GM12878 (cell line): ENCODE results near the gene GSTP1. TPM values are rescaled to one million over a fixed set of nuclear protein-coding genes. Genes with fewer than 3 reads are reported as not detected.

Experiments
- ATAC-seq: fragments of 200-7000 bp; cut with Tn5 transposase; 3 replicates; pipeline ENCODE4 v1.9.1; 2020; ENCODE audit warnings: mild to moderate bottlenecking, moderate library complexity
- BruUV-seq: library from RNA; stranded (reverse); fragments of 400-500 nt; replicated peaks from 2 replicates; lab custom pipeline; 2021; lab: Mats Ljungman, UMichigan
- CTCF ChIA-PET: fragments of 300-600 bp; sonication (Branson Sonifier 250); formaldehyde crosslinking; extraction: SDS; loops from one replicate; lab custom pipeline; 2021; ENCODE audit warnings: inconsistent platforms; lab: Yijun Ruan, JAX
- POLR2A ChIA-PET: fragments of 350-600 bp; formaldehyde crosslinking; extraction: SDS; loops from one replicate; lab custom pipeline; 2021; ENCODE audit warnings: inconsistent platforms; lab: Charles Lee
- RAD21 ChIA-PET: fragments of 300-600 bp; sonication (Branson Sonifier 250); formaldehyde crosslinking; loops from one replicate; lab custom pipeline; 2023; ENCODE audit warnings: antibody characterized with exemption; ENCODE audit not compliant: unreplicated experiment; lab: Charles Lee
- SMC1A ChIA-PET: fragments of 300-600 bp; sonication (Branson Sonifier 250); formaldehyde crosslinking; loops from one replicate; lab custom pipeline; 2023; ENCODE audit not compliant: unreplicated experiment, uncharacterized antibody; lab: Charles Lee
- DNase-seq: peaks from one replicate; pipeline ENCODE4 v3.0.0-alpha.2; 2011; ENCODE audit warnings: low read depth, low spot score
- FAIRE-seq: peaks from 3 replicates; lab custom pipeline; 2011; peaks lifted over from hg19 to GRCh38; lab: Jason Lieb, UNC
- H2AFZ ChIP-seq: 2 replicates; pipeline ENCODE4 v1.6.0; 2011; ENCODE audit warnings: low read depth, low read length, control low read depth; ENCODE audit not compliant: control insufficient read depth
- H3K27ac ChIP-seq: 2 replicates; pipeline ENCODE4 v1.5.1; 2011; ENCODE audit warnings: control low read depth; ENCODE audit not compliant: control insufficient read depth, insufficient read depth
- H3K27me3 ChIP-seq, 2 experiments: replicated peaks in 1 of 2; 2 replicates each; pipeline versions ENCODE4 v1.6.0 to v1.6.1; 2011; ENCODE audit warnings: low read length in 1 of 2; ENCODE audit not compliant: control insufficient read depth in 2 of 2, insufficient read depth in 2 of 2
- H3K36me3 ChIP-seq, 2 experiments: 2 replicates each; pipeline ENCODE4 v1.5.1; 2011; ENCODE audit warnings: low read length in 1 of 2; ENCODE audit not compliant: control insufficient read depth in 2 of 2, insufficient read depth in 2 of 2
- H3K4me1 ChIP-seq: 2 replicates; pipeline ENCODE4 v1.6.1; 2011; ENCODE audit warnings: mild to moderate bottlenecking, low read length, moderate library complexity, mixed read lengths; ENCODE audit not compliant: control insufficient read depth, insufficient read depth
- H3K4me2 ChIP-seq: 2 replicates; pipeline ENCODE4 v1.6.0; 2011; ENCODE audit warnings: control low read depth; ENCODE audit not compliant: control insufficient read depth, insufficient read depth
- H3K4me3 ChIP-seq: fragments of 200-600 bp; sonication (generic); 2 replicates; pipeline ENCODE4 v1.5.1; 2016
- H3K79me2 ChIP-seq: 2 replicates; pipeline ENCODE4 v1.6.0; 2011; ENCODE audit warnings: low read length; ENCODE audit not compliant: control insufficient read depth, insufficient read depth
- H3K9ac ChIP-seq: 2 replicates; pipeline ENCODE4 v1.8.0; 2011; ENCODE audit warnings: low read length, control low read depth, mixed read lengths; ENCODE audit not compliant: control insufficient read depth, insufficient read depth
- H3K9me3 ChIP-seq: replicated peaks from 3 replicates; pipeline ENCODE4 v1.5.1; 2011; ENCODE audit warnings: mild to moderate bottlenecking, low read length; ENCODE audit not compliant: control insufficient read depth, insufficient read depth
- H4K20me1 ChIP-seq: 2 replicates; pipeline ENCODE4 v1.6.0; 2011; ENCODE audit not compliant: control insufficient read depth, insufficient read depth
- CHD2 ChIP-seq: IDR thresholded peaks from 2 replicates; pipeline ENCODE4 v1.6.1; 2011; ENCODE audit warnings: low read depth, low read length, improper control_type of control experiment, borderline replicate concordance
- ETV6 ChIP-seq, 2 experiments: fragments of 450-650 bp in 1 of 2; IDR thresholded peaks in 1 of 2; conservative IDR thresholded peaks in 1 of 2; 2 replicates each; pipeline ENCODE4 v1.6.1; 2014; ENCODE audit warnings: antibody characterized with exemption in 1 of 2, borderline replicate concordance in 1 of 2, low read depth in 1 of 2, mild to moderate bottlenecking in 1 of 2, moderate library complexity in 1 of 2
- FOS ChIP-seq: IDR thresholded peaks from 3 replicates; pipeline ENCODE4 v1.6.1; 2011; ENCODE audit warnings: borderline replicate concordance; ENCODE audit not compliant: insufficient read length; ENCODE audit errors: extremely low read depth
- MEF2A ChIP-seq: IDR thresholded peaks from 2 replicates; pipeline ENCODE4 v1.6.1; 2011; ENCODE audit warnings: low read depth, mild to moderate bottlenecking, low read length, moderate library complexity; ENCODE audit not compliant: insufficient read depth
- NR2C2 ChIP-seq: IDR thresholded peaks from 2 replicates; pipeline ENCODE4 v1.6.1; 2011; ENCODE audit warnings: borderline replicate concordance, low read depth; ENCODE audit not compliant: control insufficient read depth, insufficient read length
- PBX3 ChIP-seq: IDR thresholded peaks from 2 replicates; pipeline ENCODE4 v1.6.1; 2011; ENCODE audit warnings: mild to moderate bottlenecking, low read depth, low read length, moderate library complexity; ENCODE audit not compliant: insufficient replicate concordance
- SMAD1 ChIP-seq: fragments of 450-650 bp; IDR thresholded peaks from 2 replicates; pipeline ENCODE4 v1.6.1; 2018; ENCODE audit warnings: mild to moderate bottlenecking, low read depth; ENCODE audit not compliant: partially characterized antibody
- SPI1 ChIP-seq: IDR thresholded peaks from 2 replicates; pipeline ENCODE4 v1.6.1; 2011; ENCODE audit warnings: low read depth, mild to moderate bottlenecking, low read length, moderate library complexity, borderline replicate concordance; ENCODE audit not compliant: insufficient read depth
- TARDBP ChIP-seq: IDR thresholded peaks from 2 replicates; pipeline ENCODE4 v1.6.1; 2016; ENCODE audit warnings: borderline replicate concordance
- ZBED1 ChIP-seq: IDR thresholded peaks from 2 replicates; pipeline ENCODE4 v1.6.1; 2016; ENCODE audit warnings: borderline replicate concordance
- WGBS: methylation state at CpG from one replicate; pipeline ENCODE4 v1.1.6; 2016; ENCODE audit warnings: low lambda C conversion rate; ENCODE audit not compliant: insufficient replicate concordance, insufficient coverage; ENCODE audit errors: missing lambda C conversion rate; 5-methylcytosine and 5-hydroxymethylcytosine counted together
- in situ Hi-C: fragments of 300-500 bp; cut with MboI; formaldehyde crosslinking; loops from 9 replicates; pipeline ENCODE4 v1.14.3; 2018; ENCODE audit warnings: mixed read lengths
- intact Hi-C: fragments of 100-400 bp; cut with micrococcal nuclease; formaldehyde crosslinking; loops from one replicate; pipeline ENCODE4 v1.14.2; 2022; ENCODE audit not compliant: unreplicated experiment
- polyA plus RNA-seq, 11 experiments: library from polyadenylated mRNA; depleted of rRNA in 4 of 11; unstranded in 6 of 11; stranded (reverse) in 5 of 11; fragments of >200 nt; fragmentation: Nextera tagmentation in 4 of 11; fragmentation: Illumina TruSeq in 1 of 11; extraction: Ambion mirVana in 4 of 11; extraction: Trizol in 1 of 11; gene quantifications; 1 replicate in 1 of 11; 2 replicates in 10 of 11; pipeline versions ENCODE4 v1.2.1 to v1.2.3, GENCODE V29; 2011 to 2016; ENCODE audit warnings: inconsistent platforms in 2 of 11, missing spikeins in 2 of 11, low read depth in 1 of 11
- total RNA-seq, 4 experiments: library from RNA; depleted of rRNA in 3 of 4; stranded (reverse); fragments of >200 nt in 3 of 4; fragmentation: Illumina TruSeq in 1 of 4; extraction: Trizol in 1 of 4; gene quantifications; 2 replicates each; pipeline versions ENCODE4 v1.2.1 to v1.2.3, GENCODE V29; 2013 to 2021

GSTP1 gene
- total and polyA plus RNA-seq, 10 of the 15 experiments (the other 5 are each of a cell fraction or from before 2014, with no cell fraction given): 469 to 1,788 (median 955) TPM

- ChIA-PET CTCF (interaction anchor here (0.7 to 3.6 kb wide), 13 partner anchors 9 to 214 kb away, joined by 3 to 26 read pairs (median 6); partner anchors contain the start of genes NUDT8 and TBX10), SMC1A (interaction anchor here (1.6 to 3.8 kb wide), 2 partner anchors 38 to 81 kb away, joined by 3 to 21 read pairs; no protein-coding TSS in a partner anchor), POLR2A (interaction anchor here (0.9 kb wide), 1 partner anchor 92 kb away, joined by 3 read pairs; no protein-coding TSS in a partner anchor), RAD21 (interaction anchor here (2.4 to 3.0 kb wide), 2 partner anchors 51 to 82 kb away, joined by 10 to 25 read pairs; partner anchors contain the start of gene NUDT8)
- H3K4me3 ChIP-seq: no peak overlapping the region
- no peaks in the 10 kb centered on the region for H3K9me3 ChIP-seq
- in situ Hi-C loops (no loop called here), intact Hi-C loops (loop anchor here (5.0 kb wide), 1 partner anchor 71 kb away; the partner anchor contains the start of genes CDK2AP2 and PITPNM1)
- no peaks in the 10 kb centered on the region for H4K20me1 ChIP-seq
- no peak for DNase-seq
- no peak for ATAC-seq
- H3K27me3 ChIP-seq: peaks cover 0 to 1% of the 10 kb centered on the region in 2 experiments; a peak in 2 of 4 replicates
- peaks cover 19% of the 10 kb centered on the region for H3K4me1 ChIP-seq
- H2AFZ ChIP-seq: no peak overlapping the region
- H3K27ac ChIP-seq: no peak overlapping the region
- no peak overlapping the region for H3K4me2 ChIP-seq
- TF ChIP-seq CHD2: no peak
- TF ChIP-seq MEF2A: no peak
- no peak for TF ChIP-seq SMAD1
- TF ChIP-seq ZBED1: no peak
- TF ChIP-seq PBX3: no peak
- TF ChIP-seq FOS: no peak
- no peak for TF ChIP-seq ETV6 (conservative IDR thresholded peaks at IDR 0.05 in 1 of 2, IDR thresholded peaks at IDR 0.05 in 1 of 2; ENCODE audit: borderline replicate concordance in 1 of 2, low read depth in 1 of 2)
- TF ChIP-seq NR2C2: no peak
- TF ChIP-seq SPI1: no peak
- no peak for TF ChIP-seq TARDBP
- FAIRE-seq: no peak
- peaks cover 4% of the 10 kb centered on the region for H3K79me2 ChIP-seq
- H3K9ac ChIP-seq: no peak overlapping the region
- WGBS: 34% methylated on average over 6 of the region's 6 CpGs
- no peaks in the 10 kb centered on the region for H3K36me3 ChIP-seq
- no TSS peak for BruUV-seq
Measured at GRCh38 chr11:67577951-67578350, 5.7 kb upstream of the GSTP1 start.
